GM23338 (cell line): ENCODE data around the gene NCKAP5. TPM values are rescaled to one million over a fixed set of nuclear protein-coding genes. Genes with fewer than 3 reads are reported as not detected.

Source experiments
- ATAC-seq: fragments of 200-7000 bp; cut with Tn5 transposase; 3 replicates; pipeline ENCODE4 v1.9.1; 2020
- DNase-seq: peaks from one replicate; pipeline ENCODE4 v3.0.0-alpha.2; 2015; ENCODE audit warnings: low spot score
- H2AFZ ChIP-seq: fragments of 200-600 bp; sonication (generic); 2 replicates; pipeline ENCODE4 v1.8.0; 2016; ENCODE audit warnings: antibody characterized with exemption, mild to moderate bottlenecking, moderate library complexity
- H3F3A ChIP-seq: fragments of 200-600 bp; sonication (generic); replicated peaks from 2 replicates; pipeline ENCODE4 v1.8.0; 2017; ENCODE audit warnings: antibody characterized with exemption, mixed run types, low read depth
- H3K27ac ChIP-seq: fragments of 200-600 bp; sonication (generic); 2 replicates; pipeline ENCODE4 v1.6.1; 2016; ENCODE audit warnings: low read depth
- H3K27me3 ChIP-seq: fragments of 200-600 bp; sonication (generic); 2 replicates; pipeline ENCODE4 v1.8.0; 2016; ENCODE audit warnings: mild to moderate bottlenecking, mixed run types, moderate library complexity; ENCODE audit not compliant: insufficient read depth
- H3K36me3 ChIP-seq: fragments of 200-600 bp; sonication (generic); 2 replicates; pipeline ENCODE4 v1.8.0; 2016; ENCODE audit warnings: mild to moderate bottlenecking; ENCODE audit not compliant: insufficient read depth
- H3K4me1 ChIP-seq: fragments of 200-600 bp; sonication (generic); 2 replicates; pipeline ENCODE4 v1.8.0; 2016; ENCODE audit warnings: mild to moderate bottlenecking, moderate library complexity; ENCODE audit not compliant: insufficient read depth
- H3K4me2 ChIP-seq: fragments of 200-600 bp; sonication (generic); 2 replicates; pipeline ENCODE4 v1.7.1; 2017; ENCODE audit warnings: mixed run types
- H3K4me3 ChIP-seq: fragments of 200-600 bp; sonication (generic); 2 replicates; pipeline ENCODE4 v1.6.1; 2016; ENCODE audit warnings: mixed run types
- H3K79me2 ChIP-seq: fragments of 200-600 bp; sonication (generic); replicated peaks from 2 replicates; pipeline ENCODE4 v1.8.0; 2017; ENCODE audit warnings: mild to moderate bottlenecking; ENCODE audit not compliant: insufficient read depth
- H3K9me2 ChIP-seq: fragments of 200-600 bp; sonication (generic); 2 replicates; pipeline ENCODE4 v1.8.0; 2017; ENCODE audit not compliant: insufficient read depth
- H4K20me1 ChIP-seq: fragments of 200-600 bp; sonication (generic); replicated peaks from 2 replicates; pipeline ENCODE4 v1.8.0; 2017; ENCODE audit warnings: mild to moderate bottlenecking; ENCODE audit not compliant: insufficient read depth
- H3K27ac Mint-ChIP-seq: 2 replicates; pipeline ENCODE4 v1.8.0; 2020; ENCODE audit warnings: inconsistent platforms, mild to moderate bottlenecking, moderate library complexity, mixed read lengths
- H3K27me3 Mint-ChIP-seq: 3 replicates; pipeline ENCODE4 v1.8.0; 2022; ENCODE audit warnings: low read depth, mild to moderate bottlenecking, moderate library complexity, mixed read lengths, inconsistent platforms; ENCODE audit not compliant: insufficient read depth, poor library complexity
- H3K36me3 Mint-ChIP-seq: 3 replicates; pipeline ENCODE4 v1.8.0; 2021; ENCODE audit warnings: low read depth, mild to moderate bottlenecking, inconsistent platforms, moderate library complexity, mixed read lengths
- H3K4me1 Mint-ChIP-seq: 3 replicates; pipeline ENCODE4 v1.8.0; 2020; ENCODE audit warnings: mild to moderate bottlenecking, inconsistent platforms, mixed read lengths
- H3K4me3 Mint-ChIP-seq: 3 replicates; pipeline ENCODE4 v1.8.0; 2021; ENCODE audit warnings: moderate library complexity, mild to moderate bottlenecking, inconsistent platforms, mixed read lengths
- H3K9me3 Mint-ChIP-seq: 3 replicates; pipeline ENCODE4 v1.8.0; 2020; ENCODE audit warnings: moderate library complexity, mild to moderate bottlenecking, inconsistent platforms, mixed read lengths
- CREB1 ChIP-seq: fragments of 250-450 bp; sonication (Bioruptor Pico); IDR thresholded peaks from 2 replicates; pipeline ENCODE4 v1.5.0; 2020; ENCODE audit warnings: low read depth, mild to moderate bottlenecking, moderate library complexity
- EZH2 ChIP-seq: fragments of 200-600 bp; sonication (generic); IDR thresholded peaks from one replicate; pipeline ENCODE4 v1.8.0; 2017; ENCODE audit warnings: antibody characterized with exemption, mild to moderate bottlenecking, low read depth; ENCODE audit not compliant: unreplicated experiment
- EZH2phosphoT487 ChIP-seq: fragments of 200-600 bp; sonication (generic); IDR thresholded peaks from one replicate; pipeline ENCODE4 v1.8.1; 2018; ENCODE audit warnings: antibody characterized with exemption; ENCODE audit not compliant: unreplicated experiment
- JUNB ChIP-seq: IDR thresholded peaks from one replicate; pipeline ENCODE4 v1.6.1; 2016; ENCODE audit warnings: antibody characterized with exemption; ENCODE audit not compliant: unreplicated experiment
- NANOG ChIP-seq: IDR thresholded peaks from 2 replicates; pipeline ENCODE4 v1.6.1; 2016; ENCODE audit warnings: antibody characterized with exemption, borderline replicate concordance
- POLR2AphosphoS5 ChIP-seq: IDR thresholded peaks from 2 replicates; pipeline ENCODE4 v1.6.1; 2016; ENCODE audit warnings: antibody characterized with exemption, low read depth
- STAT1 ChIP-seq: IDR thresholded peaks from one replicate; pipeline ENCODE4 v1.6.1; 2016; ENCODE audit warnings: antibody characterized with exemption; ENCODE audit not compliant: unreplicated experiment
- ZNF114 ChIP-seq: fragments of 250-450 bp; sonication (Bioruptor Pico); IDR thresholded peaks from 2 replicates; pipeline ENCODE4 v1.5.0; 2020; ENCODE audit warnings: mild to moderate bottlenecking, moderate library complexity
- ZNF331 ChIP-seq: fragments of 250-450 bp; sonication (Bioruptor Pico); IDR thresholded peaks from 2 replicates; pipeline ENCODE4 v1.5.0; 2020; ENCODE audit warnings: low read depth, mild to moderate bottlenecking, moderate library complexity
- polyA plus RNA-seq: library from polyadenylated mRNA; unstranded; fragments of >200 nt; fragmentation: Nextera tagmentation; extraction: Ambion mirVana; gene quantifications from 2 replicates; pipeline ENCODE4 v1.2.1, GENCODE V29; 2016
- total RNA-seq: library from RNA; depleted of rRNA; stranded (reverse); fragments of >200 nt; shearing (Covaris generic); gene quantifications from 2 replicates; pipeline ENCODE4 v1.2.3, GENCODE V29; 2014
- TF ChIP-seq, protein P1 (sequence below): IDR thresholded peaks from 2 replicates; pipeline ENCODE4 v1.6.1; 2016; ENCODE audit warnings: antibody characterized with exemption
- TF ChIP-seq, protein P2 (sequence below), 2 experiments: fragments of 200-600 bp in 1 of 2; sonication (generic) in 1 of 2; conservative IDR thresholded peaks; 2 replicates each; pipeline versions ENCODE4 v1.5.1 to v1.6.1; 2016 to 2017; ENCODE audit warnings: antibody characterized with exemption in 2 of 2, low read depth in 2 of 2, mild to moderate bottlenecking in 2 of 2, moderate library complexity in 1 of 2
- TF ChIP-seq, protein P3 (sequence below): fragments of 250-450 bp; sonication (Bioruptor Pico); IDR thresholded peaks from 2 replicates; pipeline ENCODE4 v1.5.0; 2020; ENCODE audit warnings: mild to moderate bottlenecking, moderate library complexity
- TF ChIP-seq, protein P4 (sequence below): IDR thresholded peaks from one replicate; pipeline ENCODE4 v1.6.1; 2018; ENCODE audit warnings: antibody characterized with exemption; ENCODE audit not compliant: unreplicated experiment

NCKAP5 gene
- total and polyA plus RNA-seq, 2 experiments from 2014 or later = 0.34 to 0.73 TPM

DNA sequence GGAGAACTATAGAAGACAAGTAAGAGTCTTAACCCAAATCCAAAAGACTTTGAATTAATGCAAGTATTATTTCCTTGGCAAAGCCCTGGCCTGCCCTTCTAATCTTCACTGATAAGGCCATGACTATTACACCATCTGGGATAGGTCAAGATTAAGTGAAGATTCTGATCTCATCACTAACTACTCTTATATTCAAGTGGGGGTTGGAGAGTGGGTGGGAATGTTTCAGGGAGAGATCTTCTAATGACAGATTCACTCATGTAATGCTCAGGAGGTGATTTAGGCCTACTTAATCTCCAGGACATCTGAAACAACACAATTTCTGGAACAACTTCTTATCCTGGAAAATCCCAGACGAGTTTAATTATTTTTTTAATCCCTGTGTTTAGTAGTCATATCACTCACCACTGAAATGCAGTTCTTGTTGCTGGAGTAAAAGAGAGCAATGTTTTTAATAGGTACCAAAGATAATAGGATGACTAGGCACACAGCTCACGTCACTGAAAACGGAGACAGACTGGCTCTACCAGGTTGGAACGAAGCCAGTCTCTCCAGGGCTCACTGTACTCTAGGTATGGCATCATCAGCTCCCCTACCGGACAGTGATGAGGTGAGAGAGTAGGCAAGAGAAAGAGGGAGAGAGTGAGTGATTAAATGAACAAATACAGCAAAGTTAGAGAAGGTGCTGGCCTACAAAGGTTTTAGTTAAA lies 133.1 kb downstream of the NCKAP5 start:
- peaks cover 4% of the 10 kb centered on the region; the same call in 1 of the 3 replicates for H3K4me1 Mint-ChIP-seq
- ATAC-seq = no peak
- H3K4me3 ChIP-seq = no peak overlapping the region

More for the DNA sequence above, 133.1 kb downstream of the NCKAP5 start:
- Mint-ChIP-seq H3K27me3 (no peaks in the 10 kb centered on the region), H3K4me3 (no peak overlapping the region), H3K9me3 (no peaks in the 10 kb centered on the region), H3K36me3 (no peaks in the 10 kb centered on the region), H3K27ac (no peak overlapping the region)
- Histone ChIP-seq H3K27me3 (no peaks in the 10 kb centered on the region), H3K4me1 (no peaks in the 10 kb centered on the region), H3K9me2 (no peaks in the 10 kb centered on the region), H2AFZ (no peak overlapping the region), H3F3A (no peaks in the 10 kb centered on the region), H3K36me3 (no peaks in the 10 kb centered on the region), H3K4me2 (no peak overlapping the region), H3K27ac (no peak overlapping the region), H3K79me2 (no peaks in the 10 kb centered on the region), H4K20me1 (no peaks in the 10 kb centered on the region)
- no peak for TF ChIP-seq ZNF114 (CRISPR knock-in tag)
- TF ChIP-seq, protein P1, sequence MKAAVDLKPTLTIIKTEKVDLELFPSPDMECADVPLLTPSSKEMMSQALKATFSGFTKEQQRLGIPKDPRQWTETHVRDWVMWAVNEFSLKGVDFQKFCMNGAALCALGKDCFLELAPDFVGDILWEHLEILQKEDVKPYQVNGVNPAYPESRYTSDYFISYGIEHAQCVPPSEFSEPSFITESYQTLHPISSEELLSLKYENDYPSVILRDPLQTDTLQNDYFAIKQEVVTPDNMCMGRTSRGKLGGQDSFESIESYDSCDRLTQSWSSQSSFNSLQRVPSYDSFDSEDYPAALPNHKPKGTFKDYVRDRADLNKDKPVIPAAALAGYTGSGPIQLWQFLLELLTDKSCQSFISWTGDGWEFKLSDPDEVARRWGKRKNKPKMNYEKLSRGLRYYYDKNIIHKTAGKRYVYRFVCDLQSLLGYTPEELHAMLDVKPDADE = no peak
- TF ChIP-seq, protein P2, sequence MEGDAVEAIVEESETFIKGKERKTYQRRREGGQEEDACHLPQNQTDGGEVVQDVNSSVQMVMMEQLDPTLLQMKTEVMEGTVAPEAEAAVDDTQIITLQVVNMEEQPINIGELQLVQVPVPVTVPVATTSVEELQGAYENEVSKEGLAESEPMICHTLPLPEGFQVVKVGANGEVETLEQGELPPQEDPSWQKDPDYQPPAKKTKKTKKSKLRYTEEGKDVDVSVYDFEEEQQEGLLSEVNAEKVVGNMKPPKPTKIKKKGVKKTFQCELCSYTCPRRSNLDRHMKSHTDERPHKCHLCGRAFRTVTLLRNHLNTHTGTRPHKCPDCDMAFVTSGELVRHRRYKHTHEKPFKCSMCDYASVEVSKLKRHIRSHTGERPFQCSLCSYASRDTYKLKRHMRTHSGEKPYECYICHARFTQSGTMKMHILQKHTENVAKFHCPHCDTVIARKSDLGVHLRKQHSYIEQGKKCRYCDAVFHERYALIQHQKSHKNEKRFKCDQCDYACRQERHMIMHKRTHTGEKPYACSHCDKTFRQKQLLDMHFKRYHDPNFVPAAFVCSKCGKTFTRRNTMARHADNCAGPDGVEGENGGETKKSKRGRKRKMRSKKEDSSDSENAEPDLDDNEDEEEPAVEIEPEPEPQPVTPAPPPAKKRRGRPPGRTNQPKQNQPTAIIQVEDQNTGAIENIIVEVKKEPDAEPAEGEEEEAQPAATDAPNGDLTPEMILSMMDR (conservative IDR thresholded peaks at IDR 0.05; ENCODE audit: low read depth in 2 of 2) = no peak
- TF ChIP-seq, protein P3, sequence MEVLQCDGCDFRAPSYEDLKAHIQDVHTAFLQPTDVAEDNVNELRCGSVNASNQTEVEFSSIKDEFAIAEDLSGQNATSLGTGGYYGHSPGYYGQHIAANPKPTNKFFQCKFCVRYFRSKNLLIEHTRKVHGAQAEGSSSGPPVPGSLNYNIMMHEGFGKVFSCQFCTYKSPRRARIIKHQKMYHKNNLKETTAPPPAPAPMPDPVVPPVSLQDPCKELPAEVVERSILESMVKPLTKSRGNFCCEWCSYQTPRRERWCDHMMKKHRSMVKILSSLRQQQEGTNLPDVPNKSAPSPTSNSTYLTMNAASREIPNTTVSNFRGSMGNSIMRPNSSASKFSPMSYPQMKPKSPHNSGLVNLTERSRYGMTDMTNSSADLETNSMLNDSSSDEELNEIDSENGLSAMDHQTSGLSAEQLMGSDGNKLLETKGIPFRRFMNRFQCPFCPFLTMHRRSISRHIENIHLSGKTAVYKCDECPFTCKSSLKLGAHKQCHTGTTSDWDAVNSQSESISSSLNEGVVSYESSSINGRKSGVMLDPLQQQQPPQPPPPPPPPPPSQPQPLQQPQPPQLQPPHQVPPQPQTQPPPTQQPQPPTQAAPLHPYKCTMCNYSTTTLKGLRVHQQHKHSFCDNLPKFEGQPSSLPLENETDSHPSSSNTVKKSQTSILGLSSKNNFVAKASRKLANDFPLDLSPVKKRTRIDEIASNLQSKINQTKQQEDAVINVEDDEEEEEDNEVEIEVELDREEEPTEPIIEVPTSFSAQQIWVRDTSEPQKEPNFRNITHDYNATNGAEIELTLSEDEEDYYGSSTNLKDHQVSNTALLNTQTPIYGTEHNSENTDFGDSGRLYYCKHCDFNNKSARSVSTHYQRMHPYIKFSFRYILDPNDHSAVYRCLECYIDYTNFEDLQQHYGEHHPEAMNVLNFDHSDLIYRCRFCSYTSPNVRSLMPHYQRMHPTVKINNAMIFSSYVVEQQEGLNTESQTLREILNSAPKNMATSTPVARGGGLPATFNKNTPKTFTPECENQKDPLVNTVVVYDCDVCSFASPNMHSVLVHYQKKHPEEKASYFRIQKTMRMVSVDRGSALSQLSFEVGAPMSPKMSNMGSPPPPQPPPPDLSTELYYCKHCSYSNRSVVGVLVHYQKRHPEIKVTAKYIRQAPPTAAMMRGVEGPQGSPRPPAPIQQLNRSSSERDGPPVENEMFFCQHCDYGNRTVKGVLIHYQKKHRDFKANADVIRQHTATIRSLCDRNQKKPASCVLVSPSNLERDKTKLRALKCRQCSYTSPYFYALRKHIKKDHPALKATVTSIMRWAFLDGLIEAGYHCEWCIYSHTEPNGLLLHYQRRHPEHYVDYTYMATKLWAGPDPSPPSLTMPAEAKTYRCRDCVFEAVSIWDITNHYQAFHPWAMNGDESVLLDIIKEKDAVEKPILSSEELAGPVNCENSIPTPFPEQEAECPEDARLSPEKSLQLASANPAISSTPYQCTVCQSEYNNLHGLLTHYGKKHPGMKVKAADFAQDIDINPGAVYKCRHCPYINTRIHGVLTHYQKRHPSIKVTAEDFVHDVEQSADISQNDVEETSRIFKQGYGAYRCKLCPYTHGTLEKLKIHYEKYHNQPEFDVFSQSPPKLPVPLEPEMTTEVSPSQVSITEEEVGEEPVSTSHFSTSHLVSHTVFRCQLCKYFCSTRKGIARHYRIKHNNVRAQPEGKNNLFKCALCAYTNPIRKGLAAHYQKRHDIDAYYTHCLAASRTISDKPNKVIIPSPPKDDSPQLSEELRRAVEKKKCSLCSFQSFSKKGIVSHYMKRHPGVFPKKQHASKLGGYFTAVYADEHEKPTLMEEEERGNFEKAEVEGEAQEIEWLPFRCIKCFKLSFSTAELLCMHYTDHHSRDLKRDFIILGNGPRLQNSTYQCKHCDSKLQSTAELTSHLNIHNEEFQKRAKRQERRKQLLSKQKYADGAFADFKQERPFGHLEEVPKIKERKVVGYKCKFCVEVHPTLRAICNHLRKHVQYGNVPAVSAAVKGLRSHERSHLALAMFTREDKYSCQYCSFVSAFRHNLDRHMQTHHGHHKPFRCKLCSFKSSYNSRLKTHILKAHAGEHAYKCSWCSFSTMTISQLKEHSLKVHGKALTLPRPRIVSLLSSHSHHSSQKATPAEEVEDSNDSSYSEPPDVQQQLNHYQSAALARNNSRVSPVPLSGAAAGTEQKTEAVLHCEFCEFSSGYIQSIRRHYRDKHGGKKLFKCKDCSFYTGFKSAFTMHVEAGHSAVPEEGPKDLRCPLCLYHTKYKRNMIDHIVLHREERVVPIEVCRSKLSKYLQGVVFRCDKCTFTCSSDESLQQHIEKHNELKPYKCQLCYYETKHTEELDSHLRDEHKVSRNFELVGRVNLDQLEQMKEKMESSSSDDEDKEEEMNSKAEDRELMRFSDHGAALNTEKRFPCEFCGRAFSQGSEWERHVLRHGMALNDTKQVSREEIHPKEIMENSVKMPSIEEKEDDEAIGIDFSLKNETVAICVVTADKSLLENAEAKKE (CRISPR knock-in tag) = no peak
- no peak for TF ChIP-seq EZH2phosphoT487
- no peak for TF ChIP-seq CREB1 (CRISPR knock-in tag)
- no peak for TF ChIP-seq POLR2AphosphoS5
- TF ChIP-seq NANOG = no peak
- TF ChIP-seq STAT1 = no peak
- no peak for TF ChIP-seq EZH2
- TF ChIP-seq ZNF331 = no peak
- no peak for TF ChIP-seq JUNB
- TF ChIP-seq, protein P4, sequence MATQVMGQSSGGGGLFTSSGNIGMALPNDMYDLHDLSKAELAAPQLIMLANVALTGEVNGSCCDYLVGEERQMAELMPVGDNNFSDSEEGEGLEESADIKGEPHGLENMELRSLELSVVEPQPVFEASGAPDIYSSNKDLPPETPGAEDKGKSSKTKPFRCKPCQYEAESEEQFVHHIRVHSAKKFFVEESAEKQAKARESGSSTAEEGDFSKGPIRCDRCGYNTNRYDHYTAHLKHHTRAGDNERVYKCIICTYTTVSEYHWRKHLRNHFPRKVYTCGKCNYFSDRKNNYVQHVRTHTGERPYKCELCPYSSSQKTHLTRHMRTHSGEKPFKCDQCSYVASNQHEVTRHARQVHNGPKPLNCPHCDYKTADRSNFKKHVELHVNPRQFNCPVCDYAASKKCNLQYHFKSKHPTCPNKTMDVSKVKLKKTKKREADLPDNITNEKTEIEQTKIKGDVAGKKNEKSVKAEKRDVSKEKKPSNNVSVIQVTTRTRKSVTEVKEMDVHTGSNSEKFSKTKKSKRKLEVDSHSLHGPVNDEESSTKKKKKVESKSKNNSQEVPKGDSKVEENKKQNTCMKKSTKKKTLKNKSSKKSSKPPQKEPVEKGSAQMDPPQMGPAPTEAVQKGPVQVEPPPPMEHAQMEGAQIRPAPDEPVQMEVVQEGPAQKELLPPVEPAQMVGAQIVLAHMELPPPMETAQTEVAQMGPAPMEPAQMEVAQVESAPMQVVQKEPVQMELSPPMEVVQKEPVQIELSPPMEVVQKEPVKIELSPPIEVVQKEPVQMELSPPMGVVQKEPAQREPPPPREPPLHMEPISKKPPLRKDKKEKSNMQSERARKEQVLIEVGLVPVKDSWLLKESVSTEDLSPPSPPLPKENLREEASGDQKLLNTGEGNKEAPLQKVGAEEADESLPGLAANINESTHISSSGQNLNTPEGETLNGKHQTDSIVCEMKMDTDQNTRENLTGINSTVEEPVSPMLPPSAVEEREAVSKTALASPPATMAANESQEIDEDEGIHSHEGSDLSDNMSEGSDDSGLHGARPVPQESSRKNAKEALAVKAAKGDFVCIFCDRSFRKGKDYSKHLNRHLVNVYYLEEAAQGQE = no peak
- DNase-seq = no peak
